NCI-H1694 (cell line): ENCODE results near the gene CDC42EP3.

Experiments used
- DNase-seq: peaks from one replicate; lab custom pipeline; 2025; lab: John Stamatoyannopoulos, UW

CDC42EP3 gene

GRCh38 chr2:37636381-37637066 is 34.9 kb downstream of the CDC42EP3 start:
- DNase-seq: no peak

DNA sequence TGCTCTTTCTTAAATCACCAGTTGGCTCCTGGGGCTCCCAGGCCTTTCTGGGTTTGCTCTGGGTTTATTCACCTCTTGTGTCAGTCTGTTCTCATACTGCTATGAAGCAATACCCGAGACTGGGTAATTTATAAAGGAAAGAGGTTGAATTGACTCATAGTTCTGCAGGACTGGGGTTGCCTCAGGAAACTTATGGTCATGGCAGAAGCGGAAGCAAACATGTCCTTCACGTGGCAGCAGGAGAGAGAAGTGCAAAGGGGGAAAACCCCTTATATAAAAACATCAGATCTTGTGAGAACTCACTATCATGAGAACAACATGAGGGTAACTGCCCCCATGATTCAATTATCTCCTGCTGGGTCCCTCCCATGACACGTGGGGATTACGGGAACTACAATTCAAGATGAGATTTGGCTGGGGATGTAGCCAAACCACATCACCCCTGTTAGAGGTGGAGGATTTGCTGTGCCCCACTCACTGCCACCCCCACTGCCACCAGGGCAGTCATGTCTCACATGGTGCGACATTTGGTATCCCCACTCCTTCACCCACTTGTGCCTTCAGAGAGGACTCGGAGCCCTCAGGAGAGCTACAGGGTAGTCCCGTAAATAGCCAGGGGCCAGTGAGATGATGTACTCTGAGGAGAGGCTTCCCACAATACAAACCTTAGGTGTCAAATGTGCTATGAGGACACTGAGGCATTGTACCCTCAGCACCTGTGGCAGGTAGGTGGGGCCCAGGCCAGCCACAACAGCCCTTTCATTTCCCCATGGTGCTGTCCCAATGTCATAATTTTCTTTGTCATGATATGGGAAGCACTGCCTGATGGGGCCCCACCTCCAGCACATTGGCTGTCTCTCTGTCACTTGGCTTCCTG is 35.7 kb downstream of the CDC42EP3 start:
- DNase-seq: no peak

DNA sequence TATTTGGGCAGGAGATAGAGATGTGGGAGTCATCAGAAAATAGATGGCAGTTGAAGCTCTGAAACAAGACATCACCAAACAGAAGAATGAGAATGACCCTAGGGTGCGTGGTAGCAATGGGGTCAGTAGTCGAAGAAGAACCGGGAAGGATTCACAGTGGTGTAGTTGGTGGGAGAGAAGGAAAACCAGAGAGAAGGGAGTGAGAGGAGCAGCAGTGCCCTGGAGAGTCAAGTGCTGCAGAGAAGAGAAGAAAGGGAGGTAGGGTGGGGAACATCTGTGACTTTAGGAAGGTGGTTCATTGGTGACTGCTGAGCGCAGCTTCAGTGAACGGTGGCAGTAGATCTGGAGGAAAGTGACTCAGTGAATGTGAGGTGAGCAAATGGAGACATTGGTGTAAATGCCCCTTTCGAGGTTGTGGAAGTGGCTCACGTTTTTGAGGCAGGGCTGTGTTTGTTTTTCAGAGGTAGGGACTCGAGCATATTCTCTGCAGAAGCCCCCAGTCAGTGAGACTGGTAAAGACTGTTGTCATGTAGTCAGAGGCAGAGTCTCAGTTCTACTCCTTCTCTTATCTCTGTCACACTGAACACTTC is 36.4 kb downstream of the CDC42EP3 start:
- no peak for DNase-seq

- no peak for DNase-seq
These were observed 37.6 kb downstream of the CDC42EP3 start for GRCh38 chr2:37633845-37634244.

GRCh38 chr2:37633234-37633633 is 38.2 kb downstream of the CDC42EP3 start:
- DNase-seq: no peak

GRCh38 chr2:37632310-37632709 is 39.1 kb downstream of the CDC42EP3 start:
- no peak for DNase-seq

DNA sequence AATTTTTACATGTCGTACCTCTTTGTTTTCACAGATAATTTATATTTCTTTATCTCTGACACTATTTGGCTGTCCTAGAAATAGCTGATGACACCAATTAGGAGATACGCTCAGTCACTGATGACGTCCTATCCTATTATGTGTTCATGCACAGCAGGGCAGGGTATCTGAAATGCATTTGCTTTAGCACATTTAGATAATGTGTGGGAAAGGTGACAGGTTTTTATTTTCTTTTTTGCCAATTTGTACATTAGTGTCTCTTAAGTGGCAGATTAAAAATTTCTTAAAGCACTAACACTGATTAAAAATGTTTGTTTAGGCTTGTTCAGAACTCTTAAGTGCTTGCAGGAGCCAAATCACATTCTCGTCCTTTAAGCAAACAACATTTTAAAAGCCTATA is 39.7 kb downstream of the CDC42EP3 start:
- no peak for DNase-seq

GRCh38 chr2:37631292-37631691 is 40.1 kb downstream of the CDC42EP3 start:
- DNase-seq: no peak

DNA sequence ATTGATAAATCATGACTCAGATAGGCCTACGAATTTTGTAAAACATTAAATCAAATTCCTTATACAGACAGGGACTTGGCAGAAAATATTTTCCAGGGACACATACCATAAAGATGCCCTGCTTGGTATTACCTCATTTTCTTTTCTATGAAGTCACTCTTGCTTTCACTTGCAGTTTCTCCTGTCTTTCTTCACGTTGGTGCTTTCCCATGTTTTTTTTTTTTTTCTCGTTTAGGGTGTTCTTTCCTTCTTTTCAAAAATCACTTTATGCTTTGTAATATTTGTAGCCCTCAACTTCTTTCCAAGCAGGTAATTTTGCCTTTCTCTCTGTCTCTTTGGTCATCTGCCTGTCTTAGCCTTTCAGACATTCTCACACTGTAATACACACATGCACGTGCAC is 40.7 kb downstream of the CDC42EP3 start:
- DNase-seq: no peak

DNA sequence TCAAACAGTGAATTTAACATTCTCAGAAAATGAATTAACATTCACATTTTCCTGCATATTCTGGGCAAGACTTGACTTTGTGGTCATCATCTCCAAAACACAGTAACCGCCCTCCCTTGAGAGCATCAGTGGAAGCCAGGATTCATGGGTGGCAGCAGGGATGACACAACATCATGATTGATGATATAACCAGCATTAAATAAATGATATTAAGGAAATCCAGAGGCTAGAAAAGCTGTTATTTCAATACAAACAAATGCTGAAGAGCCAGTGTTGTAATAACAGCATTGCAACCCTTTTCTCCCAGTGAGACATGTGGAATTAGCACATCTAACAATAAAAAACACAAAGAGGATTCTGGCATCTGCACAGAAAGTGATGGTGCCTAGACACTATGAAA is 41.1 kb downstream of the CDC42EP3 start:
- no peak for DNase-seq

GRCh38 chr2:37629529-37629928 is 41.9 kb downstream of the CDC42EP3 start:
- DNase-seq: no peak

DNA sequence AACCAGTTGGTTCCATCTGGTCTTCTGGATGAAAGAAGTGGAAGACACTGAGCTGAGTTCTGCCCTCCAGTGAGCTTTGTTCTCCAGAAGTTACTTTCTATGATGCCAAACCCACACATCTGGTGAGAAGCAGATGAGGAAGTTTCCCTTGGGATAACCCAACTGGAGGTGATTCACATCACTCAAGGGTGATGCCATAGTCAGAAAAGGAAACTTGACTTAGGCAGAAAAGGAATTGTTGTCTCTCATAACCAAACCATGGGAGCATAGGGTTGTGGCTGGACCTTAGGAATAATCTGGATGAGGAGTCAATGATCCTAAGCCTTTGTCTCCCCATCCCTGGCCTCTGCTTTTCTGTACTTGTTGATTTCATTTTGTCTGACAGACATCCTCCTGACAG is 43.7 kb downstream of the CDC42EP3 start:
- no peak for DNase-seq

GRCh38 chr2:37625796-37626571 is 45.5 kb downstream of the CDC42EP3 start:
- DNase-seq: no peak

GRCh38 chr2:37625156-37625555 is 46.3 kb downstream of the CDC42EP3 start:
- DNase-seq: no peak

DNA sequence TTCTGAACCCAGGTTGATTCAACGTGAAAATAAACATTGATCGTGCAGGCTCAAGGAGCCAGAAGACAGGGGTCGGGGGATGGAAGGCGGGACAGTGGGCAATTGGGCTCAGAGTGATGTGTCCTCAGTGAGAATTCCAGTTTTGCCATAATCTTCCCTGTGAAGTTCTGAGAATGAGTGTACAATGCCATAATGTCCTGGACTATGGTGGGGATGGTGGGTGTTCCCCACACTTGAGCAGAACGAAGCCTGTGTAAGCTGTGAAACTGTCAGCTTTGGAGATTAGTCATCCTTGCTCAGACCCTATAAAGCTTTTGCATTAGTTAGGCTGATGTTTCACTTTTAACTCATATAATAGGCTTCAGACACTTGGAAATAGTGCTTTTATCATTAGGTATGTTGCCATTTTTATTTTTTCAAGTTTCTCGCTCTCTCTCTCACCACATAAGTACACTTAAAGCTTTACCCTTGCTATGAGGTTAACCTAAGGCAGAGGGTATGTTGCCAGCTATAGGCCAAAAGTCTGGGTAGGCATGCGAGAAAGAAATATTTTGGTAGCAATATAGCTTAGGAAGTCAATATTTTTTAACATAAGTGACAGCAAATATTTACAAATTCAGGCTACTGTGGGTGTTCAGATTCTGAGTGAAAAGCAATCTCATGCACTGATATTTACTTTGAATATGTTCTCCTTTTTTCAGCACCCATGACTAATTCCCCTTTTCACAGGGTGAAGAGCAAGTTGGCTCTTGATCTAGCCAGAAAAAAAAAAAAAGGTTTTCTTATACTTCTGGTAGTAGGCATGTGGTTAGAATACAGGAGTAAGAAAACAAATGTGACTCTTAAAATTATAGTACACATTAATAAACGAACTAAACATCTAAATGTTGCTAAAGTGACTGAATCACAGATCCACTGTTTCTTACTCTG is 47.2 kb downstream of the CDC42EP3 start:
- DNase-seq: no peak

DNA sequence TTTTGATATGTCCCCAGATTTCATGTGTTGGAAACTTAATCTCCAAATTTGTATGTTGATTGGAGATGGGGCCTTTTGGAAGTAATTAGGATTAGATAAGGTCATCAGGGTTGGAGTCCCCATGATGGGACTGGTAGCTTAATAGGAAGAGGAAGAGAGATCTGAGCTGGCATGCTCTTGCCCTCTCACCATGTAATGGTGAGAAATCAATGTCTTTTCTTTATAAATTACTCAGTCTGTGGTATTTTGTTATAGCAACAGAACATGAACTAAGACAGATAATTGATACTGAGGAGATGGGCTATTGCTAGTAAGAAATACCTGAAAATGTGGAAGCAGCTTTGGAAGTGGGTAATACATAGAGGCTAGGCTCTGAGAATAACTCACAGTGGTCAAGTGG is 48.0 kb downstream of the CDC42EP3 start:
- DNase-seq: no peak

GRCh38 chr2:37622450-37623100 is 48.9 kb downstream of the CDC42EP3 start:
- no peak for DNase-seq

DNA sequence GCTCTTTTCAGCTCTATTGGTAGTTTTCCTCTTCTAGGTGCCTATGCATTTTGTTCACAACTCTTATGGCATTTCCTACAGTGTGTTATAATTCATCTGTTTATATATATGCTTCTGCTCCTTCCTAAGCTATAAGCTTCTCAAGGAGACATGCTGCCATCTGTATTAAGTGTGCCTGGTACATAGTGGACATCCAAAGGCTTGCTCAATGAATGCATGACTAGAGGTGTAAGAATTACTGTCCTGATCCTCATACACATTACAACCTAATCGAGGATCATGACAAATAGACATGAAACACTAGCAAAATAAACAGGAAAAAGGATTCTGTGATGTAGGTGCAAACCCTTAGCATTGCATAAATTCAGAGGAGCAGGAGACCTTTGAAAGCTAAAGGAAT is 50.2 kb downstream of the CDC42EP3 start:
- no peak for DNase-seq

- no peak for DNase-seq
These were observed 51.5 kb downstream of the CDC42EP3 start for GRCh38 chr2:37619959-37620300.

DNA sequence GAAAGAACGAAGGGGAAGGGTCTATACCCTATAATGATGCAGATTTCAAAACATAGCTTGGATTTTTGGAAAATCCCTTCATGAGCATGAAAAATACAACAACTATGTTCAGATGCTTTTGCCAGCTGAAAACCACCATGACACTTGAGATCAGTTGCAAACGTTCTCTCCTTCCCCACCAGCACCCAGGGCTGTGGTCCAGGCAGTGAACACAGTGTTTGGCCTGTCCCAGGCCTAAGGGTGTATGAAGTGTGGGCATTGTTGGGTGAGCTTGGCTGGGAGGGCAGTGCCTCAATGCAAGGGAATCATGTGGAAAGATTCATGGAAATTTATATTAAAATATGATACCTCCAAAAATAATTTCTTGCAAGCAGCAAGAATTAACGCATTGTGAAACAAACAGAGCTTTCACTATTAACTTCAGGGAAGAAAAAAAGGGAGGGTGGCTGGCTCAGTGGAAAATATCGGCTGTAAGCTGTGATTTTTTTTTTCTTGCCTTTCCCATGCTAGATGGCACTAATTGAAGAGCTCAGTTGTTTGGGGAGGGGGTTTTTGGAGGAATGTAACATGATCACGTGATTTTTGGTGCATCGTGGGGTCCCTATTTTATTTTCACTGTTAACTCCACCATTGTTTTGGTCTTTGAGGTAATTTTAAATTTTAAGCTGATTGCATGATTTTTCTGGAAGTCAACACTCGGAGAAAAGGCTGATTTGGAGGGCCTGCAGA is 52.0 kb downstream of the CDC42EP3 start:
- no peak for DNase-seq
